Measurements from ENCODE around the gene RALGDS.
"Not testable (repeated sequence)": the region's sequence is repeated elsewhere in the genome, so short reads cannot be mapped to it uniquely, and the experiment has no call there.

RALGDS gene

DNA sequence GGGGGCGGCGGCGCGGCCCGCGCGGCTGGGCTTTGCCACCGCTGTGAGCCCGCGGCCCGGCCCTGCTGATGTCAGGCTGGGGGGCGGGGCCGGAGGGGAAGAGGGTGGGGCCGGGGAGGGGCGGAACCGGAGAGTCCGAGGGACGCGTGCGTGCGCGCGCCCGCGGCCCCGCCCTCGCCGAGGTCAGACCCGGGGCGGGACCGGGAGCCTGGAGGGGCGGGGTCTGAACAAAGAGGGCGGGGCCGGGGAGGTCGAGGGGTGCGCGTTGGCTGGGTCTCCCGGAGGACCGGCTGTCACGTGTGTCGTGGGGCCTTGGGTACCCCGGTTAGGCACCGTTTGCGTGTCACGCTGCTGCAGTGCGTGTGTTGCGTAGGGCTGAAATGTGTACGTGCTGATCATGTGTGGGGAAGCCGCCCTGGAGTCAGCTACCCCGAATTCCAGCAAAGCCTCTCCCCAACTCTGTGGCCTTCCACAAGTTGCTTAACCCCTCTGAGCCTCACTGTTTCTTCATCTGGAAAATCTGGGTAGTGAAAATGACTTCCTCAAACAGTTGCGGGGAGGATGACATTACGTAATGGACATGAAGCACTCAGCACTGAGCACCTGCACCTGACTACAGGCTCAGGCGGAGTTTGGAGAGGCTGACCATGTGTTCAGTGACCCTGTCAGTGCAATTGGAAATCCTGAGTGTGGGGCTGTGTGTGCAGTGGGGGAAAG, at the start of gene RALGDS:
RALGDS (minus strand) TSS at position 43 of the 717 bp plus-strand sequence. CDS start 86 bp downstream, outside the sequence.
- DNase-seq = peak; percentile 96

DNA sequence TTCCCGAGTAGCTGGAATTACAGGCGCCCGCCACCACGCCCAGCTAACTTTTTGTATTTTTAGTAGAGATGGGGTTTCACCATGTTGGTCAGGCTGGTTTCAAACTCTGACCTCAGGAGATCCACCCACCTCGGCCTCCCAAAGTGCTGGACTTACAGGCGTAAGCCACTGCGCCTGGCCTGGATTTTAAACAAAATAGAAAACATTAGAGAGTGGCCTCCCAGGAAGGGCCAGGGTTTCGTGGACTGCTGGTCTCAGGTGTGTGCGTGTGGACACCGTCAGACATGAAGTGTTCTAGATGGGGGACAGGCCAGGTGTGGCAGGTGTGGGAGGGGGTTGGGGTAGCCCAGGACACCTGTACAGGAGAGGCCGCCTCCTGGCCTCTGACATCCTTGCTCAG, 49.7 kb upstream of the RALGDS start:
- DNase-seq = no peak

DNA sequence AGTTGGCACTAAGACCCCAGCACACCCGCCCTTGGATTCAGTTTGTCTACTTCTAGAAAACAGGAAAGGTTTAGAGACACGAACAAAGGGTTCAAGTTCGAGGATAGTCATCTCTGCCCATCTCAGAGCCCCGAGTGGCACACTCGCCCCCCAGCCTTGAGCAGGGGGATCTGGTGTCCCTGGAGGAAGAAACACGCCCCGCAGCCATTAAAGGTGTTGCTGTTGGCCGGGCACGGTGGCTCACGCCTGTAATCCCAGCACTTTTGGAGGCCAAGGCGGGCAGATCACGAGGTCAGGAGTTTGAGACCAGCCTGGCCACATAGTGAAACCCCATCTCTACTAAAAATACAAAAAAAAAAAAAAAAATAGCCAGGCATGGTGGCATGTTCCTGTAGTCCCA, 48.6 kb upstream of the RALGDS start:
- not testable (repeated sequence) for DNase-seq

DNA sequence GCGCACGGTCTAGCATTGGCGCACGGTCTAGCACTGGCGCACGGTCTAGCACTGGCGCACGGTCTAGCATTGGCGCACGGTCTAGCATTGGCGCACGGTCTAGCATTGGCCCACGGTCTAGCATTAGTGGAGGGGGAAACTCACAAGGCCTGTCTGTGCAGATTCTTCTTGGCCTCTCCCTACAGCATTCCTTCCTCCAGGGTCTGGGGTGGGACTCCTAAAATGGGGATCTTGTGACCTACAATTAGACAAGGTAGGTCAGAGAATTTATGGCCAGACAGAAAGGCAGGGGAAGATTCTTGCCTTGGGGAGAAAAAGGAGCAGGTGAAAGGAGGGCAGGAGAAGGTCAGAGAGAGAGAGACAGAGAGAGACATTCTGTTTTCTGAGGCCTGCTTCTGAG, 48.1 kb upstream of the RALGDS start:
- no peak for DNase-seq

DNA sequence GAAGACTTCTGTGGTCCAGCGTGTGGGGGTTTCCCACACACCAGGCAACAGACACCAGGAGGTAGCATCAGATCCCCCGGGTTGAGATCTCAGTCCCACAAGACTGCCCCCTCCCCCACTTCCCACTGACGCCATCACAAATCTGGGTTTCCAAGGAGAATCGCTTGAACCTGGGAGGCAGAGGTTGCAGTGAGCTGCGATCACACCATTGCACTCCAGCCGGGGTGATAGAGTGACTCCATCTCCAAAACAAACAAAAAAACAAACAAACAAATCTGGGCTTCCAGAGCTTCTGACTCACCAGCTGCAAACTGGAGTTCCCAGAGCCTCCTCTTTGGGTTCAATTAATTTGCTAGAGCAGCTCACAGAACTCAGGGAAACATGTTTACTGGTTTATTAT, 47.4 kb upstream of the RALGDS start:
- no peak for DNase-seq

DNA sequence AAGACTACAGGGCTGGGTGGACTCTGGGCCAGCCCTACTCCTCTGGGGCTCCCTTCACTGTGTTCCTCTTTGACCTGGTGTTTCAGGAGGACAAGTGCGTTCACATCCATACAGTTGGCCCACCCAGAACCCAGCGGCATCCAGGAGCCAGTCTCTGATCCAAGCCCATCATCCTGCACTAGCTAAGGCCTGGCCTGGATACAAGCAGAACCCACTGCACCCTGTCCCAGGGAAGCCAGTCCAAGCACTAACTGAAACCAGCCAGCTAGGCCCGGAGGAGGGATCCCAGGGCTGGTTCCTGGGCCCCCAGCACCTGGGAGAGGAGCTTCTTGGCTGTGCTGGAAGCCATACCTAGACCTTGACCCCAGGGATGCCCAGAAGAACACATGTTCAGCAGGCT, 46.7 kb upstream of the RALGDS start:
- DNase-seq = no peak

DNA sequence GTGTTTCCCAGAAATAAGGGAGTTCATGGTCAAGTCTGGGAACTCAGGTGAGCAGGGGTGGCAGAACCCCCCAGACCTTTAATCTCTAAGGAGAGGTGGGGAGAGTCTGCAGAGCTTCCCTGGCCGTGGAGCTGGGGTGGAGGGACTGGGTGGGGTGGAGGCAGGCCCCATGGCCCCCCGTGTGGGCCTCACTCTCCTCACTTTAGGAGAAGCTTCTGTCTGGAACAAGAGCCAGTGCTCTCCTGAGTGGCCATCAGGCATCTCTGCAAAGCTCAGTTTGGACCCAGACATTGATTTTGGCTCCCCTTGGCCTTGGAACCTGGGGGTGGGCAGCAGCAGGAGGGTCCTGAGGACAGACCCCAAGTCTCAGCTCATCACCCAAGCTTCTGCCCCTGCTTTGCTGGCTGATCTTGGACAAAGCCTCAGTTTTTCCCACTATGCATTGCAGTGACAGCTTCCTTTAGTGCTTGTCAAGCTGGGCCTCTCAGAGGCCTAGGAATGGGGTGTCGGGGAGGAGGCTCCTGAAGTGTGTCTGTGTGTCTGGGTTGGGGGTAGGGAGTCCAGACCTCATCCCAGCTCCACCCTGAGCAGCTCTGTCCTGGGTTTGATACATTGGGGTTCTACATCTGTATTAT, 46.2 kb upstream of the RALGDS start:
- no peak for DNase-seq

DNA sequence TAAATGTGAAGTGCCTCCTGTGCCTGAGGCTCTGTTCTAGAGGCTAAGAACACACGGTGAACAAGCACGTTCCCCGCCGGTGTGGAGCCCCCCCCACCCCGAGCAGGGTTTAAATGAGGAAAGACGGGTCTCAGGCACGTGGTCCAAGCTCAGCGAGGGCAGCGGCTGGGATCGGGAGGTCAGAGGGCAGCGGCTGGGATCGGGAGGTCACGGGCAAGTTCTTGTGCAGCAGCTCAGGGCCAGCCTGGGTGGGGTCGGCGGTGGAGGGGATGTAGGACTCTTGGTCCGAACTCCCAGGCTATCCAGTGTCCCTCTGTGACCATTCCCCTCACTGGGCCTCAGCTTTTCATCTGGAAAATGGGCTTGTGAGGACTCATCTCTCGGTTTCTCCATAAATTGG, 45.4 kb upstream of the RALGDS start:
- DNase-seq = no peak

DNA sequence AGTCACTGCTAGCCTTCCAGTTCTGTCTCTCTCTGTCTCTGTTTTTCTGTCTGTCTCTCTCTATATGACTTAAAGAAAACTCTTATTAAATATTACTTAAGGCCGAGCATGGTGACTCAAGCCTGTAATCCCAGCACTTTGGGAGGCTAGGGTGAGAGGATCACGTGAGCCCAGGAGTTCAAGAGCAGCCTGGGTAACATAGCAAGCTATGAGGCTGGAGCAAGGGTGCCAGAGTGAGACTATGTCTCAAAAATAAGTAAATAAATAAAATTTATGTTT, 44.4 kb upstream of the RALGDS start:
- no peak for DNase-seq

DNA sequence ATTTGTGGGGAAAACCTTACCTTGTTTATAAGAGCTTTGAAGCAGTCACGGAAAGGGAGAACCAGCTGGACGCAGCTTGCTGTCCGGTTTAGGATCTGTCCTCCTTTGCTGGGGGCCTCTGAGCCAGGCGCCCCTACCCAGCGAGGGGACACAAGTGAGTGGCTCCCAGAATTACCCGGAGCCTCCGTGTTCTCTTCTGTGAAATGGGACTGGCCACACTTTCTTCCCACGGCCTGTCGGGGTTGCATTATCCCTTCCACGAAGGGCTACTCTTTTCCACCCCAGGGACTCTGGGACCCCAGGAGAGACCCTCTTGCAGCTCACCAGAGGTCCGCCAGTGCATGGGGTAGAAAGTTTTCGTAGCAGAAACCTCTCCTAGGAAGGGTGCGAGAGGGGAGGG, 43.2 kb upstream of the RALGDS start:
- no peak for DNase-seq

DNA sequence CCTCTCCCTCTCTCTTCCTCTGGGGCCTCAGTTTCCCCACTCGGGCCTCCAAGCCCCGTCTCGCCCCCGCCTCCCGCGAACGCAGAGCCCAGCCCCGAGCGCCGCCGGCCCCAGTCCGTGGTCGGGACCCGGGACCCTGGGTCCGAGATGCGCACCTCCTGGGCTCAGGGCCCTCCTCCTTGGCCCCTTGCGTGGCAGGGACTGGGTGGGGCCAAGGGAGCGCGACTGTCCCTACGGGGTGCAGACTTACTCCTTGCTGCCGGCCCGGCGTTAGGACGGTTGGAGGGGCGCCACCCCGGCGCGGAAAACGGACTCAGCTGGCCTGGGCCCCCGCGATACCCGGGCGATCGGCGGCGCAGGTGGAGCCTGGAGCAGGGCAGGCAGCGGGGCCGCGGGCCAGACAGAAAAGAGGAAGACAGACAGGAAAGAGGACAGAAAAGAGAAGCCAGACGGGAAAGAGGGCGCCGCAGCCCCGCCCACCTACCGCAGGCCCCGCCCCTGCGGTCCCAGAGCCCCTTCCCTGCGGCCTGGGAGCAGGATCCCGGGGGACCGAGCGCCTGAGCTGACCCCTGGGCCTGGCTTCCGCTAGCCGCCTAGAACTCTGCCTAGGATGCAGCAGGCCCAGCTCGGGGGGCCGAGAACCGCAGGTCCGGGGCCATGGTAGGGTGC, 42.6 kb upstream of the RALGDS start, which contains the start of gene GBGT1:
GBGT1 (minus strand) TSS at position 411 of the 669 bp plus-strand sequence. CDS start 1,502 bp downstream, outside the sequence.
- DNase-seq = peak; percentile 48

DNA sequence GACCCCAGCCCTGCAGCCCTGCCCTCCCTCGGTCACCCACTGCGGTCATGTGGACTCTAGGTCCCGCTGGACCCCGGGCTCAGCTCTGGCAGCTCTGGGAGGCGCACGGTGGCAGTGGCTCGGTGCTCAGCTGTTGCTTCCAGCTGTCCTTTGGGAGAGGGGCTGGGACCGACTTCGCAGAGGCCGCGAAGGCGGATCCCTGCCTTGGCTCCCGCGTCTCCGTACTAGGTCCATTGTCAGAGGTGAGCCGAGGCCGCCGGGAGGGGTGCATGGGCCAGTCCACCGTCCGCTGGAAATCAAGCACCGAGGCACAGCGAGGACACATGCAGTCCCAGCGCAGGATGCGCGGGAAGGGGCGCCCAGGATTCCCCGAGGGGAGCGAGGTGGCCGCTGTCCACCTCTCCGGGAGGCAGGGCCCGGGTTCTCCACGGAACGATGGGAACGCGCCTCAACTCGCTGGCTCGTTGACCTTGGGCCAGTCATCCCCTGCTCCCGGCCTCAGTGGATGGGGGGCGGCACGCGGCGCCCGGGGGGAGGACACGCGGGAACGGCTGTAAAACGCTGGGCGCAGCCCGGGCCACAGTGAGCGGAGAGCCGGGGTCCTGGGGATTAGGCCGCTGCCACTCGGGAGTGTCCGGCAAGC, 41.9 kb upstream of the RALGDS start:
- DNase-seq = no peak

DNA sequence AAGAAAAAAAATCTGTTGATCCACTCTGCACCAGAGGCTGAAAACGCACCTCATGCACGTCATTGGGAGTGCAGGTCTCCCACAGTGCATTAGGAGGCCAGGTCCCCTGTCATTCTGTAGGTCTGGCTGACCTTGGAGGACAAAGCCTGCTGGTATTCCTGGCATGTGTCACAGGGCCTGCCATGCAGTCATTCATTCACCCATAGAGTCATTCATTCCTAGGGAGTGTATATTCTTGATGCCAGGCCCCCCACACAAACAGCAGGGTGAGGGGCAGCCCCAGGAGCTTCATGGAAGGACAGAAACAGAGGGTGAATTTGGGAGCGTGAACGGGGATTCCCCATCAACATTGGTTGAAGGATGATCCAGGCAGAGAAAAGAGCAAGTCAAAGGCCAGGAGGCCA, 40.5 kb upstream of the RALGDS start:
- no peak for DNase-seq

DNA sequence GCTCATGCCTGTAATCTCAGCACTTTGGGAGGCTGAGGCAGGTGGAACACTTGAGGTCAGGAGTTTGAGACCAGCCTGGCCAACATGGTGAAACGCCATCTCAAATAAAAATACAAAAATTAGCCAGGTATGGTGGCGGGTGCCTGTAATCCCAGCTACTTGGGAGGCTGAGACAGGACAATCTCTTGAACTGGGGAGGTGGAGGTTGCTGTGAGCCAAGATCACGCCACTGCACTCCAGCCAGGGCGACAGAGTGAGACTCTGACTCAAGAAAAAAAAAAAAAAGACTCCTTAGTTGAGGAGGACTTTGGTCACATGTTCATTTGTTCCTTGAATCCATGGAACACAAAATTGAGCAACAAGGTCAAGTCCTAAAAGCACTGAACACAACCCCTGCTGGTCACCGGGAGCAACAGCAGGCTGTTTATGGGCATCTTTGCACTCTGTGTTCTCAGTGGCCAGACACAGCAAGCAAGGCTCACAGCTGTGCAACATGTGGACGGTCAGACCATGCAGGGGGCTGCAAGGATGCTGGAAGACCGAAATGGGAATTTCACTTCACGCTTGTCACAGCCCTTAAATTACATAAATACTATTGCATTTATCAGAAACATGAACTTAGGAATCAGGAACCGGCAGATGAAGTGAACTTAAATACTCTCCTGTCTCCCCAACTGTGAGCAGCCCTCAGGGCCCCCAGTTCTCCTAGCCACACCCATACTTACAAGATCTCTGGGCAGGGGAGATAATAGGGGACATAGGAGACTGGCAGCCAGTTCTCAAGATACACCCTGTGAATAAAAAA, 39.9 kb upstream of the RALGDS start:
- DNase-seq = peak; percentile 69

DNA sequence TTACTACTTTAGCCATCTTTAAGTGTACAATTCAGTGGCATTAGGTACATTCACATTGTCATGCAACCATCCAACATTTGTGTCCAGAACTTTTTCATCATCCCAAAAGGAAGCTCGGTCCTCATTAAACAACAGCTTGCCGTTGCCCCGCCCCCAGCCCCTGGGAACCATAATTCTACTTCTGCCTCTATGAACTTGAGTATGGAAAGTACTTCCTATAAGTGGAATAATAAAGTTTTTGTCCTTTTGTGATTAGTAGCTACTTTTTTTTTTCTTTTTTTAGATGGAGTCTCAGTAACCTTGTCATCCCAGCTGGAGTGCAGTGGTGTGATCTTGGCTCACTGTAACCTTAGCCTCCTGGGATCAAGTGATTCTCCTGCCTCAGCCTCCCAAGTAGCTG, 37.7 kb upstream of the RALGDS start:
- no peak for DNase-seq

DNA sequence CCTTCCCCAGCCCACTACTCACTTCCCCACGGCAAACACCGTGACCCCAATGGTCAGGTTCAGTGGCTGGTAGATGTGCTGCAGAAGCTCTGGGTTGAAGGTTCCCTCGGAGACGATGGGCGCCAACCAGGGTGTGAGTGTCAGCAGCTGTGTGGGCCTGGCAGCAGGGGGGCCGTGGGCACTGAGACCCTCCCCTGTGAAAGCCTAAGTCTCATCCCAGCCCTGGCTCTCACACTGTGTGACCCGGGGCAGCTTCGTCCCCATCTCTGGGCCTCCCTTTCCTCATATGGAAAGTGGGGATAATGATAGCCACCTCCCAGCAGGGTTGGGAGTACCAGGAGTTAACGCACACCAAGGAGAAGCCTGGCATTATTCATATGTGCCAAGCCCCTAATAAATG, 34.1 kb upstream of the RALGDS start:
- no peak for DNase-seq

DNA sequence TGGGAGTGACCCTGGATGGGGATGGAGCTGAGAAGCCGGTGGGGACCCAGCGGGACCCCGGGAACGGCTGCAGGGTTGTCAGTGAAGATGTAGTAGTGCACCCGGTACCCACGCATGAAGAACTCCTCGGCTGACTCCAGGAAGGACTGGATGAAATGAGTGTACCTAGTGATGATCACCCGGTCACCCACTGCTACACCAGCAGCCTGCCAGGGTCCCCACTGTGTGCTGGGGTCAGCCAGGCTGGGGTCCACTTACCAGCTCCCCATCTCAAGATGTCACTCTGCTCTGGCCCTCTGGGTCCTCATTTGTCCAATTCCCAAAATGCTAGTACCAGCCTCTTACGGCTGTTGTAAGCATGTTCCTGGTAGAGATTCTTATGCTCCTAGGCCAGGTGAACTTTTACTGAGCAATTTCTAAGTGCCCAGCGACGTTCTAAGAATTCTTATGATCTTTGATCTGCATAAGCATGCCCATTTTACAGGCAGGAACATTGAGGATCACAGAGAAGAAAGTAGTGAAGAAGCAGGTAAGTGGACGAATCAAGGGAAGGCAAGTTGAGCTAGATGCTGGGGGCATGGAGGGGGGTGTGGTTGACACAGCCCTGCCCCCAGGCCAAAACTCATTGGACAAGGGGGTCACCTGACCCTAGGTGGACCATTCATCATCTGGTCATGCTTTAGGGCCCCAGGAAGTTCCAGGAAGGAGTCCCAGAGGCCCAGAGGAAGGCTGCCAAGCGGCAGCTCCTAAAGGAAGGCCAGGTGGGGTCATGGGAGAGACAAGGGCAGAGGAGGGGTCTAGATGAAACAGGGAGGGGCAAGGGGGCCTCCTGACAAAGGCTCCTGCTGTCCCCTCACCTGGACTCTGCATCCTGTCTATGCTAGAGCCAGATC, 33.3 kb upstream of the RALGDS start:
- DNase-seq = no peak

DNA sequence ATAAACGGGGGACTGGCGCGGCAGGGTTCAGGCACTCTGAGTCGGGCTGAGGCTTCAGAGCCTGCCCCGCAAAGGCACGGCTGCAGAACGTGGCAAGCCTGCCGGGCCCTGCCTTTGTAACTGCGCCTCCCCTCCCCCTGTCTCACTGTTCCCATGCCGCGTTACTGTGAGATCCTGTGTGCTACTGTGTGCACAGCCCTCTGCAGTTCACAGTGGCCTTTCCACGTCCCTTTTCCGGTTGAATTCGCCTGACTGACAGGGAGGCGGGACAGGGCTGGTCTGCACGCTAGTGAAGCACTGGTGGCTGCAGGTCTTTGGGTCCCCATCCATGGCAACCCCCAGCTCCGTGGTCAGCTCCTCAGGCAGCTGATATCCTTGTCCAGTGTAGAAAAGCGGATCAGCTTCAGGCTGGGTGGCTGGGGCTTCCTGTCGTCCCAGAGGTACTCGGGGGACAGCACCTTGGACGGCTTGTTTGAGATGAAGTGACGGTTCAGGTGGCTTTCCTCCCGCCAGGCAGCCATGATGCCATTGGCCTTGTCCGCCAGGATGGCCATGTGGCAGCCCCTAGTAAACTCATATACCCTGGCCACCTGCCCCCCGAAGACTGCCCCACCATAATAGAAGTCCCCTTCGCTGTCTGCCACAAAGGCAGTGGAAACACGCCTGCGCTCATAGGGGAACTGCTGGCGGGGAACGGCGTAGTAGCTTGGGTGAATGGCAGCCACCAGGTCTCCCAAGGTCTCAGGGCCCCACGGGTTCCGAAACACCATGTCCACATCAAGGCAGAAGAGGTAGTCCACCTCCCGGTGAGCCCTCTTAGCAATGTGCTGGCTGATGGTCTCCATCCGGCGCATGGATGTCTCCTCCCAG, 32.4 kb upstream of the RALGDS start:
- peak; percentile 16 for DNase-seq

DNA sequence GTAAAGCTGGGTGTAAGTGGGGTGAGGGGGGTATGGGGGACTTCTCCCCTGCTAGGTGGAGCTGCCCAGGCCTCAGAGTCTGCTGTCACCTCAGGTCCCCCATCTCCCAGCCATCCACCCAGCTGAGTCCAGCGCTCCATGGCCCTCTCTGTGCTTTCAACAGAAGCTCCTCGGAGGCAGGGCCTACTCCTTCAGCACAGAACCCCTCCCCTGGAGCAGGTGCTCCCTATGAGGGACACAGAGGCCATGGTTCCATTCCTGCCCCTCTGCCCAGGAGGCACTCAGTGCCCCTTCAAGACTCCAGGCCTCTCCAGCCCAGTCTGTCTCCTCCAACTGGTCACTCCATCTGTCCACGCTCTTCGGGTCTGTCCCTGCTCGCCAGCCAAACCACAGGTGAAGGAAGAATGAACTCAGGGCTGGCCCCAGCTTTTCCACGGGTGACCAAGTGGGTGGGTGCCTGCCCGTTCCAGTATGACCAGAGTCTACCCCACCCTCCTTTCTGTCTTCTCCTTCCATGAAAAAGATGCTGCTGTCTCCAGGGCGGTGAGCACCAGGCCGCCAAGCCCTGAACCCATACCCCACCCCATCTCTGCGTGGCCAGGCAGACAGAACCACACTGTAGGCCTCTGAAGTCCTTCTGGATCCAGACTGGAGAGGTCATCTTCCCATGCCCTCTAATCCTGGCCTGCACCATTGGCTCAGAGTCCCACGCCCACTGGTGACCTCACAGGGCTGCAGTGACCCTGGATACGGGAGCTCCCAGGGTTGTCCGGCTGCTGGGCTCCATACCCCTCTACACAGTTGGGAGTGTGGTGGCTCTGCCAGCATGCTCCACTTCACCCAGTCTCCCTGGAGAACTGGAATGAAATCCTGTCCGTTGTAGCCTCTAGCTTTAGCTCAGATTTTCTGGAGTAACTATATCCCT, 30.8 kb upstream of the RALGDS start:
- DNase-seq = no peak

DNA sequence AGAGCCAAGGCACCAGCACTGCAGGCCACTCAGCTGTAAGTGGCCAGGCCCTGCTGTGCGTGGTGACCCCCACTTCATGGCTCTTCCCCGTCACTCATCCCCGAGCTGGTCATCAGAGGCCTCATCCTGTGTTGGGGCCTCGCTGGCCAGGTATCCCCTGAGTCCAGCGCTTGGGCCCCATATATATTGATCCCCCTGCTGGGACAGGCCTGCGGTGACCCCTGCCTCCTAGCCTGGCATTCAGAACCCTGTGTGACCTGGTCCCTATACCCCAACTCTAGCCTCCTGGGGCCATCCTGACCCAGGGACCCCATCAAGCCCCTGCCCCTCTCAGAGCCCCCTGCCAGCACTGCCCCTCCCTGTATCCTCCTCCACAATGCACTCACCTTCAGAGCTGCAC, 30.0 kb upstream of the RALGDS start:
- no peak for DNase-seq

Data from NCI-H69 (cell line).